WTC11 (cell line): ENCODE results near the gene ANKMY1. TPM values are rescaled to one million over a fixed set of nuclear protein-coding genes. Genes with fewer than 3 reads are reported as not detected.

ENCODE experiments used
- ATAC-seq: fragments of 200-7000 bp; cut with Tn5 transposase; 2 replicates; pipeline ENCODE4 v1.10.0; 2021; ENCODE audit warnings: mild to moderate bottlenecking, moderate library complexity
- CTCF ChIA-PET: fragments of 300-600 bp; sonication (Branson Sonifier 250); formaldehyde crosslinking; loops from one replicate; lab custom pipeline; 2021; ENCODE audit warnings: antibody characterized with exemption; lab: Charles Lee
- POLR2A ChIA-PET: fragments of 350-600 bp; sonication (Branson Sonifier 250); formaldehyde crosslinking; loops from one replicate; lab custom pipeline; 2021; ENCODE audit warnings: antibody characterized with exemption; lab: Charles Lee
- DNase-seq: peaks from one replicate; pipeline ENCODE4 v3.0.0; 2021; ENCODE audit warnings: low spot score
- H3K27ac Mint-ChIP-seq: 2 replicates; pipeline ENCODE4 v1.8.0; 2021; ENCODE audit warnings: mixed read lengths
- H3K27me3 Mint-ChIP-seq: 2 replicates; pipeline ENCODE4 v1.8.0; 2021; ENCODE audit warnings: low read depth, mild to moderate bottlenecking, moderate library complexity, mixed read lengths
- H3K36me3 Mint-ChIP-seq: 2 replicates; pipeline ENCODE4 v1.8.0; 2021; ENCODE audit warnings: mixed read lengths
- H3K4me1 Mint-ChIP-seq: 2 replicates; pipeline ENCODE4 v1.8.0; 2022; ENCODE audit warnings: mixed read lengths
- H3K4me3 Mint-ChIP-seq: 2 replicates; pipeline ENCODE4 v1.8.0; 2021; ENCODE audit warnings: mild to moderate bottlenecking, moderate library complexity, mixed read lengths
- H3K9me3 Mint-ChIP-seq: 2 replicates; pipeline ENCODE4 v1.8.0; 2021; ENCODE audit warnings: mixed read lengths
- ATF6 ChIP-seq: sonication (generic); formaldehyde crosslinking; IDR thresholded peaks from 2 replicates; pipeline ENCODE4 v1.8.1; 2023; ENCODE audit warnings: mild to moderate bottlenecking, missing genetic modification reagents
- CREB1 ChIP-seq: sonication (generic); formaldehyde crosslinking; IDR thresholded peaks from 2 replicates; pipeline ENCODE4 v1.8.0; 2023; ENCODE audit warnings: mild to moderate bottlenecking, missing genetic modification reagents
- CREM ChIP-seq: sonication (generic); formaldehyde crosslinking; IDR thresholded peaks from 2 replicates; pipeline ENCODE4 v1.8.1; 2022; ENCODE audit warnings: mild to moderate bottlenecking, missing genetic modification reagents, moderate library complexity
- ETV6 ChIP-seq: sonication (generic); formaldehyde crosslinking; IDR thresholded peaks from 2 replicates; pipeline ENCODE4 v1.8.1; 2022; ENCODE audit warnings: mild to moderate bottlenecking, missing genetic modification reagents
- GABPB1 ChIP-seq: sonication (generic); formaldehyde crosslinking; IDR thresholded peaks from 2 replicates; pipeline ENCODE4 v1.8.1; 2023; ENCODE audit warnings: mild to moderate bottlenecking, missing genetic modification reagents
- IRF2 ChIP-seq: sonication (generic); formaldehyde crosslinking; IDR thresholded peaks from 2 replicates; pipeline ENCODE4 v1.8.0; 2022; ENCODE audit warnings: low read depth, missing genetic modification reagents, borderline replicate concordance
- NR1H2 ChIP-seq: sonication (generic); formaldehyde crosslinking; IDR thresholded peaks from 2 replicates; pipeline ENCODE4 v1.9.0; 2021; ENCODE audit warnings: mild to moderate bottlenecking, moderate library complexity, missing genetic modification reagents
- PRDM15 ChIP-seq: sonication (generic); formaldehyde crosslinking; IDR thresholded peaks from 2 replicates; pipeline ENCODE4 v1.8.0; 2022; ENCODE audit warnings: missing genetic modification reagents
- PREB ChIP-seq: sonication (generic); formaldehyde crosslinking; IDR thresholded peaks from 2 replicates; pipeline ENCODE4 v1.8.1; 2022; ENCODE audit warnings: mild to moderate bottlenecking, missing genetic modification reagents, moderate library complexity, borderline replicate concordance
- TEAD4 ChIP-seq: sonication (generic); formaldehyde crosslinking; IDR thresholded peaks from 2 replicates; pipeline ENCODE4 v1.8.0; 2022; ENCODE audit warnings: mild to moderate bottlenecking, missing genetic modification reagents
- TP53 ChIP-seq: sonication (generic); formaldehyde crosslinking; IDR thresholded peaks from 2 replicates; pipeline ENCODE4 v1.8.1; 2023; ENCODE audit warnings: mild to moderate bottlenecking, missing genetic modification reagents
- ZBTB43 ChIP-seq: sonication (generic); formaldehyde crosslinking; IDR thresholded peaks from 2 replicates; pipeline ENCODE4 v1.8.1; 2023; ENCODE audit warnings: mild to moderate bottlenecking, missing genetic modification reagents
- ZNF281 ChIP-seq: sonication (generic); formaldehyde crosslinking; IDR thresholded peaks from 2 replicates; pipeline ENCODE4 v1.8.0; 2023; ENCODE audit warnings: mild to moderate bottlenecking, missing genetic modification reagents
- ZNF532 ChIP-seq: fragments of 250-450 bp; sonication (Bioruptor Pico); IDR thresholded peaks from 2 replicates; pipeline ENCODE4 v1.9.0; 2021; ENCODE audit warnings: mild to moderate bottlenecking, borderline replicate concordance
- ZNF671 ChIP-seq: fragments of 250-450 bp; sonication (Bioruptor Pico); IDR thresholded peaks from 2 replicates; pipeline ENCODE4 v1.8.0; 2021; ENCODE audit warnings: mild to moderate bottlenecking
- total RNA-seq: library from RNA; stranded (reverse); gene quantifications from 3 replicates; pipeline ENCODE4 v1.2.3, GENCODE V29; 2021

ANKMY1 gene
- total RNA-seq, 1 experiment from 2014 or later: 4.6 TPM

GRCh38 chr2:240507778-240508251 is 50.0 kb downstream of the ANKMY1 start:
- TF ChIP-seq PREB (no peak), IRF2 (CRISPR knock-in tag) (no peak), GABPB1 (no peak), ETV6 (CRISPR knock-in tag) (no peak), ZBTB43 (CRISPR knock-in tag) (no peak), NR1H2 (CRISPR knock-in tag) (no peak), CREM (no peak), CREB1 (CRISPR knock-in tag) (no peak)
- TF ChIP-seq, all 79 proteins: peak for 0
- Mint-ChIP-seq H3K36me3 (no peaks in the 10 kb centered on the region), H3K27ac (no peak overlapping the region), H3K4me3 (no peak overlapping the region), H3K27me3 (no peaks in the 10 kb centered on the region), H3K4me1 (no peaks in the 10 kb centered on the region), H3K9me3 (no peaks in the 10 kb centered on the region)
- DNase-seq (no peak), ATAC-seq (no peak)
- ChIA-PET POLR2A (no interaction called here), CTCF (interaction anchor here (1.7 kb wide), 1 partner anchor 11 kb away, joined by 4 read pairs; no protein-coding TSS in a partner anchor)

GRCh38 chr2:240507060-240507777 is 50.6 kb downstream of the ANKMY1 start:
- TF ChIP-seq TP53: no peak
- TF ChIP-seq TEAD4 (CRISPR knock-in tag): no peak
- TF ChIP-seq ATF6 (CRISPR knock-in tag): no peak
- no peak for TF ChIP-seq ZNF671 (CRISPR knock-in tag)
- no peak for TF ChIP-seq PRDM15 (CRISPR knock-in tag)
- TF ChIP-seq ZNF281 (CRISPR knock-in tag): no peak
- no peak for TF ChIP-seq ZNF532 (CRISPR knock-in tag)
- TF ChIP-seq, all 79 proteins: peak for 0
- peaks cover 2% of the 10 kb centered on the region; the same call in 1 of the 2 replicates for H3K27me3 Mint-ChIP-seq
- ATAC-seq (no peak), DNase-seq (no peak)
- CTCF ChIA-PET: interaction anchor here (1.7 kb wide), 1 partner anchor 10 kb away, joined by 4 read pairs; no protein-coding TSS in a partner anchor
- H3K36me3 Mint-ChIP-seq: no peaks in the 10 kb centered on the region
- no peaks in the 10 kb centered on the region for H3K9me3 Mint-ChIP-seq
- H3K4me1 Mint-ChIP-seq: no peaks in the 10 kb centered on the region
- H3K4me3 Mint-ChIP-seq: no peak overlapping the region
- POLR2A ChIA-PET: no interaction called here
- H3K27ac Mint-ChIP-seq: no peak overlapping the region
